OCI-LY3 (cell line): ENCODE measurements around the gene NUP210.

Source experiments
- EZH2phosphoT487 ChIP-seq: fragments of 200-600 bp; shearing (Covaris generic); IDR thresholded peaks from 2 replicates; pipeline ENCODE4 v1.6.1; 2018; ENCODE audit warnings: antibody characterized with exemption, mixed run types, low read depth
- TF ChIP-seq, protein P1 (sequence below): fragments of 200-600, 300-600 bp; sonication (generic); IDR thresholded peaks from 2 replicates; pipeline ENCODE4 v1.5.1; 2014; ENCODE audit warnings: antibody characterized with exemption, low read length, low read depth

DNA sequence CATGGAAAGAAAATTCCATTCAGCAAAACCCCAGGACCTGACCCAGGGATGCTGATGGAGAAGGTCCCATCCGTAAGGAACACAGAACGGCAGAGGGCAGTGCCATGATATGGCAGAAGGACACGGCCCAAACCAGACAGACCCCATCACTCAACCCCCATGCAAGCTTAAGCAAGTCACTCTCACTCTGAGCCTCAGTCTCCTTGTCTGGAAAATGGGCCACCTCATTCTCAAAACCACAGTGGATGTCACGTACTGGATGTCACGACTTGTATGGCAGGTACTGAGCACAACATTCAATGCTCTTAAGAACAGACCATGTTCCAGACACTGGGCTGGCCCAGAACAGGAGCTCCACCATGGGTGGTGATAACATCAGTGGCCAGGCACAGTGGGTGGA is 90.4 kb downstream of the NUP210 start:
- TF ChIP-seq, protein P1, sequence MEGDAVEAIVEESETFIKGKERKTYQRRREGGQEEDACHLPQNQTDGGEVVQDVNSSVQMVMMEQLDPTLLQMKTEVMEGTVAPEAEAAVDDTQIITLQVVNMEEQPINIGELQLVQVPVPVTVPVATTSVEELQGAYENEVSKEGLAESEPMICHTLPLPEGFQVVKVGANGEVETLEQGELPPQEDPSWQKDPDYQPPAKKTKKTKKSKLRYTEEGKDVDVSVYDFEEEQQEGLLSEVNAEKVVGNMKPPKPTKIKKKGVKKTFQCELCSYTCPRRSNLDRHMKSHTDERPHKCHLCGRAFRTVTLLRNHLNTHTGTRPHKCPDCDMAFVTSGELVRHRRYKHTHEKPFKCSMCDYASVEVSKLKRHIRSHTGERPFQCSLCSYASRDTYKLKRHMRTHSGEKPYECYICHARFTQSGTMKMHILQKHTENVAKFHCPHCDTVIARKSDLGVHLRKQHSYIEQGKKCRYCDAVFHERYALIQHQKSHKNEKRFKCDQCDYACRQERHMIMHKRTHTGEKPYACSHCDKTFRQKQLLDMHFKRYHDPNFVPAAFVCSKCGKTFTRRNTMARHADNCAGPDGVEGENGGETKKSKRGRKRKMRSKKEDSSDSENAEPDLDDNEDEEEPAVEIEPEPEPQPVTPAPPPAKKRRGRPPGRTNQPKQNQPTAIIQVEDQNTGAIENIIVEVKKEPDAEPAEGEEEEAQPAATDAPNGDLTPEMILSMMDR = no peak
- no peak for TF ChIP-seq EZH2phosphoT487
